HG02970 (cell line): Measurements from ENCODE around the gene MGST3.
"Not testable (repeated sequence)": the region's sequence is repeated elsewhere in the genome, so short reads cannot be mapped to it uniquely, and the experiment has no call there.

Source experiments
- ATAC-seq: cut with Tn5 transposase; IDR thresholded peaks from one replicate; pipeline ENCODE4 v1.9.1; 2021; ENCODE audit warnings: mild to moderate bottlenecking, moderate library complexity, moderate number of reproducible peaks; ENCODE audit not compliant: unreplicated experiment, low FRiP score

Gene MGST3

GRCh38 chr1:165648919-165649572 is 18.0 kb downstream of the MGST3 start:
- no peak for ATAC-seq

GRCh38 chr1:165650981-165651625 is 20.1 kb downstream of the MGST3 start:
- ATAC-seq, result no peak

DNA sequence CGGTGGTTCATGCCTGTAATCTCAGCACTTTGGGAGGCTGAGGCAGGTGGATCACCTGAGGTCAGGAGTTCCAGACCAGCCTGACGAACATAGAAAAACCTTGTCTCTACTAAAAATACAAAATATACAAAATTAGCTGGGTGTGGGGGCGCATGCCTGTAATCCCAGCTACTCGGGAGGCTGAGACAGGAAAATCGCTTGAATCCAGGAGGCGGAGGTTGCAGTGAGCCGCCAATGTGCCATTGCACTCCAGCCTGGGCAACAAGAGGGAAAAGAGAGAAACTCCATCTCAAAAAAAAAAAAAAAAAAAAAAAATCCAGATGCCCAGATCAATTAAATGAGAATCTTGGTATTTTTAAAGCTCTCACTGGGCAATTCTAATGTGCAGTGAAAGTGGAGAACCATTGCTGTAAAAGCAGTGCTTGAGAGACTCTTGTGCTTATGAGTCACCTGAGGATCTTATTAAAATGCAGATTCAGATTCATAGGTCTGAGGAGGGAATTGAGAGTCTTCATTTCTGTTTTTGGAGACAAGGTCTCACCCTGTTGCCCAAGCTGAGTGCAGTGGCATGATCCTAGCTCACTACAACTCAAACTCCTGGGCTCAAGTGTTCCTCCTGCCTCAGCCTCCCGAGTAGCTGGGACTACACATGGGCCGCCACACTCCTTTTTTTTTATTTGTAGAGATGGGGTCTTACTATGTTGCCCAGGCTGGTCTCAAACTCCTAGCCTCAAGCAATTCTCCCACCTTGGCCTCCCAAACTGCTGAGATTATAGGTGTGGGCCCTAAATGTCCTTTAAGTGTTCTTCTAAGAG is 27.9 kb downstream of the MGST3 start:
- ATAC-seq, result not testable (repeated sequence)

- no peak for ATAC-seq
These were observed 28.5 kb downstream of the MGST3 start for GRCh38 chr1:165659581-165659895.

DNA sequence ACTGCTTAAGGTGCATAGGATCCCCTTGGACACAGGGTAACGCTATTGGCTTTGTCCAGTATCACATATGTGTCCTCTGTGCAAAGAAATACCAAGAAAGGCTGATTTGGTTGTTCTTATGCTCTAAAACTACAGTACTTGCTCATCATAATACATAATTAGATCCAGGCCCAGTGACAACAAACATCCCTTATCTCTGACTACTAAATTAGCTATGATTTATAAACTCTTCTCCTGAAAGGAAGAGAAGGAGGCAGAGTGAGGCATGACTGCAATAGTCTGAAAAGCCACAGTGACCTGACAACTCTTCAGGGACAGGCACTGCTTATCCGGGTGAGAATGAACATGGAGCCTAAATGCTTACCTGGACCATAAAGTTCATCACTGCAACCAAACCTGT is 30.7 kb downstream of the MGST3 start:
- no peak for ATAC-seq

DNA sequence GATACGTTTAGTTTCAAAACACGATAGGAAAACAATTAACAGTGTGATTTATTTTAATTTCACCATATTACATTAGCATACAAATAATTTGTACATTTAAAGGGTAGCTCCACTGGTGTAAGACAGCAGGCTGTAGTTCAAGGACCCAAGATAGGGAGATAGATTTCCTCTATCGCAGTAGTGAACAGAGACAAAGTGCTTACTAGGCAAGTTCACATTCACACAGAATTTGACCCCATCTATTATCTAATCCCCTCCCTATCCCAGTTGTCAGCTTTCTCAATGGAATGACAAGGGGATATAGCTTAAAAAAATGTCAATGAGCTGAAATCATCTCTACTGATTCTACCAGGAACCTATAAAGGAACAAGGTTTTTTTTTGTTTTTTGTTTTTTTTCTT is 31.2 kb downstream of the MGST3 start:
- ATAC-seq, result no peak

- ATAC-seq, result no peak
These were observed 35.3 kb downstream of the MGST3 start for GRCh38 chr1:165666152-165666825.

DNA sequence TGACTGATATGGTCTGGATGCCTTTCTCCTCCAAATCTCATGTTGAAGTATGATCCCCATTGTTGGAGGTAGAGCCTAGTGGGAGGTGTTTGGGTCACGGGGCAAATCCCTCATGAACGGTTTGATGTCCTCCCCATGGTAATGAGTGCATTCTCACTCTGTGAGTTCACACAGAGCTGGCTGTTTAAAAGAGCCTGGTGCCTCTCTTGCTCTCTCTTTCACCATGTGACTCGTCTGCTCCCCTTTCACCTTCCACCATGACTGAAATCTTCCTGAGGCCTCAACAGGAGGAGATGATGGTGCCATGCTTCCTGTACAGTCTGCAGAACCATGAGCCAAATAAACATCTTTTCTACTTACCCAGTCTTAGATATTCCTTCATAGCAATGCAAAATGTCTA is 37.1 kb downstream of the MGST3 start:
- ATAC-seq, result no peak

GRCh38 chr1:165671526-165671925 is 40.5 kb downstream of the MGST3 start:
- ATAC-seq, result no peak

GRCh38 chr1:165674599-165674998 is 43.6 kb downstream of the MGST3 start:
- ATAC-seq, result no peak

GRCh38 chr1:165675794-165676193 is 44.8 kb downstream of the MGST3 start:
- ATAC-seq, result no peak

GRCh38 chr1:165678509-165678908 is 47.5 kb downstream of the MGST3 start:
- no peak for ATAC-seq

GRCh38 chr1:165679282-165680036 is 48.4 kb downstream of the MGST3 start:
- no peak for ATAC-seq

DNA sequence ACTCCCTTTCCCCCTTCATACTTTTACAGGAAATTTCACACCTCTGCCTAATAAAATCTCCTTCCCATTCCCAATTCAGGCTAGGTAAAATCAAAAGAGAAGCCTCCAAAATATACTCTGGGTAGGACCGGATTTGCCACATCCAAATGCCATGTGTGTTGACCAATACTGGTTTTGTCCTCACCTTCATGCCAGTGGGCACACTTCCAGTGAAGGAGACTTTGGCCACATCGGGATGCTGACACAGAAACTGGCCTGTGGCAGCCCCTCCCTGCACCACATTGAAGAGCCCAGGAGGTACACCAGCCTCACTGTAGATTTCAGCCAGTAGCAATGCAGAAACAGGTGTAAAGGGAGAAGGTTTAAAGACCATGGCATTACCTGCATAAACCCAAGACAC is 49.3 kb downstream of the MGST3 start:
- ATAC-seq, result no peak

- not testable (repeated sequence) for ATAC-seq
These were observed 49.7 kb downstream of the MGST3 start for GRCh38 chr1:165680773-165681172.

- ATAC-seq, result no peak
These were observed 52.9 kb downstream of the MGST3 start for GRCh38 chr1:165683848-165684485.

DNA sequence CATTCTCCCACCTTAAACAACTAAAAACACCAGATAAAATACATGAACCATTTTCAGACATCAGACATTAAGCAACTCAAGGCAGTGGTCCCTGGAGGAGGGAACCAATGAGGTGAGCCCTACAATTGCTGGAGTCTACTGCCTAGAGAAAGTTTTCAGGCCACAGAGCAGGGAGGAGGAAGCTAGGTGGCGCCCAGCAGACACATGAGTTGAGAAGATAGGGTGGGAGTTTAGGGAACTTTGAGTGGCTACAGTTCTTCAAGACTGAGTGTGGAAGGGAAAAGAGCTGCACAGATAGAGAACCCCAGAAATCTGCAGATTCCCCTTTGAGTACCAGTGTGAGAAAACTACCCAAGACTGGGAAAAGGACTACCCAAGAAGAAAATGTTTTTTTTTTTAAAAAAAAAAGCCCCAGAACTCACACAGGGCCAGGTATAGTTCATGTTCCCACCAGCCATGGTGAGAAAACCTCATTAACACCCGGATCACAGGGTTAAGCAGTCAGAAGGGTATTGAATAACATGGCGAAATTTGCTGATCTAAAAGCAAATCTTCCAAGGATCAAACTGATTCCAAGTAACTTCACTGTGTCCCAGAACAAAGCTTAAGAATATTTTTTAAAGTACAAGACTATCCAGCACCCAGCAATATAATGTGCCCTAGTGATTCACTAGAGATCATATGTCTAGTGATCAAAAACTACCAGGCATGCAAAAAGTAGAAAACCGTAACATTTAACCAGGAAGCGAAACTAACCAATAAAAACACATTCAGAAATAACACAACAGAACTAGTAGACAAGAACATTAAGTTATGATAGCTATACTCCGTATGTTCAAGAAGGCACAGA is 55.3 kb downstream of the MGST3 start:
- no peak for ATAC-seq

DNA sequence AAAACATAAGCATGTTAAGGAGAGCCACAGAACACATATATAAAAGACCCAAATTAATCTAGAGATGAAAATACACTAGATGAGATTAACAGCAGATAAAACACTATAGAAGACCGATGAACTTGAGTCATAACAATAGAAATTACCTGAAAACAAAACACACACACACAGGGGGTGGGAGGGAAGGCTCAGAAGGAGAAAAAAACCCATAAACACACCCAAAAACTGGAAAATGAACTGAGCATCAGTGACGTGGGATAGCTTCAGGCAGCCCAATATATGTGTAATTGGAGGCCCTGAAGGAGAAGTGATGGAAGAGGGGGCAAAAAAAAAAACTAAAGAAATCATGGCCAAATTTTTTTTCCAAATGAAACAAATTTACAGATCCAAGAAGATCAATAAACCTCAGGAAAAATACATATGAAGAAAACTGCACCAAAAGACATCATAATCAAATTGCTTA is 56.0 kb downstream of the MGST3 start:
- ATAC-seq, result no peak

DNA sequence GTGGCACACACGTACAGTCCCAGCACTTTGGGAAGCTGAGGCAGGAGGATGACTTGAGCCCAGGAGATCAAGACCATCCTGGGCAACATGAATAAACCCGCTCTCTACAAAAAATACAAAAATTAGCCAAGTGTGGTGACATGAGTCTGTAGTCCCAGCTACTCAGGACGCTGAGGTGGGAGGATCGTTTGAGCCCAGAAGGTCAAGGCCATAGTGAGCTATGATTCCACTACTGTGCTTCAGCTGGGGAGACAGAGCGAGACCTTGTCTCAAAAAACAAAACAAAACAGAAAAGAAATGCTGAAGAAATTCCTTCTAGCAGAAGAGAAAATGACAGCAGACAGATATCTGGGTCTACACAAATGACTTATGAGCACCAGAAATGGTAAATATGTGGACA is 57.0 kb downstream of the MGST3 start:
- no peak for ATAC-seq
